GM18508 (cell line): Measurements from ENCODE around the gene CCSER2.
A peak's percentile ranks its signal among the peaks of the same experiment; 100 is the strongest.
"Not testable (repeated sequence)": the region's sequence is repeated elsewhere in the genome, so short reads cannot be mapped to it uniquely, and the experiment has no call there.

Source experiments
- ATAC-seq: cut with Tn5 transposase; IDR thresholded peaks from one replicate; pipeline ENCODE4 v1.9.1; 2021; ENCODE audit warnings: moderate number of reproducible peaks; ENCODE audit not compliant: insufficient read depth, unreplicated experiment

CCSER2 gene

DNA sequence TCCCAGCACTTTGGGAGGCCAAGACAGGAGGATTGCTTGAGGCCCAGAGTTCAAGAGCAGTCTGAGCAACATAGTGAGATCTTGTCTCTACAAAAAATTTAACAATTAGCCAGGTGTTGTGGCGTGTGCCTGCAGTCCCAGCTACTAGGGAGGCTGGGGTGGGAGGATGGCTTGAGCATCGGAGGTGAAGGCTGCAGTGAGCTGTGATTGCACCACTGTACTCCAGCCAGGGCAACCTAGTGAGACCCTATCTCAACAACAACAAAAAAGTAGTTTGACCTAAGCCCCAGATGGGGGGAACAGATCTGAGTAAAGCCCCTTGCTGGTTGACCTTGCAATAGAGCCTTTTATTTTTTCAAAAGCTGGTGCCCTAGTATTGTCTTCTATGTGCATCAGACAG is 15.6 kb upstream of the CCSER2 start:
- ATAC-seq = no peak

DNA sequence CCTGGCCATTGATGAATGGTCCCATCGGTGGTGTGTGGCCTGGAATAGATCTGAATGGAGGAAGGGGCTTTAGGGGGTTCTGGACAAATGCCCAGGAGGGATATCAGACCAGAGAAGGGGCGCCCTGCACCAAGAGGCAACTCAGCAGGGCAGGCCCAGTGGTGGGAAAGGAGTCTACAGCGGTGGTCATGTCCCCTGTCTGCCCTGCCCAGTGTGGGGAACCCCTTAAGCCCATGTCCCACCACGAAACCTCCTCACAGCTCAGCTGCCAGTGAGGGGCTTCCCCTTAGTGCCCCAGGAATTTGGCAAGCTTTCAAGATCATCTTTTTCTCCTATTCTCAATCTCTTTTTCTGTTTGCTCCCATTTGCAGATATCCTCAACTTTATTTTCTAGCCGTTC is 14.1 kb upstream of the CCSER2 start:
- no peak for ATAC-seq

DNA sequence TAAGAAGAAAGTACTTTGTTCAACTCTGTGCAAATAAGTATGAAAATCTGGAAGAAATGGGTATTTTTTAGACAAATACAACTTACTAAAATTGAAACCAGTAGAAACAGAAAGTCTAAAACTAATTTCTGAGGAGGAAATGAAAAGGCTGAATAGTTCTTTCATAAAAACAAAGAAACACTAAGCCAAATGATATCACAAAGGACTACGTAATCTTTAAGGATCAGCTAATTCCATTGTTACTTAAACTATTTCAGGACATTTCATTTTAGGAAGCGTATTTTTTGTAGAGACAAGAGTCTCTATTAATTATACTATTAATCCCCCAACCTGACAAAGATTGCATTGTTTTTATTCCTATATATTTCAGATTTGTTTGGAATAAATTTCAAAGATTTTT is 11.2 kb upstream of the CCSER2 start:
- no peak for ATAC-seq

- no peak for ATAC-seq
Observed at GRCh38 chr10:84321902-84322301, 6.5 kb upstream of the CCSER2 start.

- ATAC-seq = not testable (repeated sequence)
Observed at GRCh38 chr10:84323566-84323965, 4.8 kb upstream of the CCSER2 start.

GRCh38 chr10:84326995-84327394 is 1.4 kb upstream of the CCSER2 start:
- ATAC-seq = not testable (repeated sequence)

DNA sequence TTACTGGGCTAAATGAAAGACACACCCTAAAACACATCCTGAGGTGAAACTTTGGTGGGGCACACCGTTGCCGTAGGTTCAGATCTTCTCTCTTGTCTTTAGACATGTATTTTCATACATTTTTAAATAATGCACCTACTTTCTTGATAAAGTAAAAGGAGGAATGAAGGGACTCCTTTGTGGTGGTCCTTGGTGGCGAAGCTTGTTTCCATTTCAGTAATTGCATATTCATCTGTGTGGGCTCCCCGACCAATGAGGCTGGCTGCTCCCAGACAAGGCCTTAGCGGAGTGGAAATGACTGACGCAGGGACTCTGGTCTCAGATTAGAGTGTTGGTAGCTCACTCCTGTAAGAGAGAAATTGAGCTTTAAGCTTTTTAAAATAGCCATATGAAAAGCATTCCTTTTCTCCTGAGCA is 815 bp downstream of the CCSER2 start:
- ATAC-seq = peak; percentile 18

DNA sequence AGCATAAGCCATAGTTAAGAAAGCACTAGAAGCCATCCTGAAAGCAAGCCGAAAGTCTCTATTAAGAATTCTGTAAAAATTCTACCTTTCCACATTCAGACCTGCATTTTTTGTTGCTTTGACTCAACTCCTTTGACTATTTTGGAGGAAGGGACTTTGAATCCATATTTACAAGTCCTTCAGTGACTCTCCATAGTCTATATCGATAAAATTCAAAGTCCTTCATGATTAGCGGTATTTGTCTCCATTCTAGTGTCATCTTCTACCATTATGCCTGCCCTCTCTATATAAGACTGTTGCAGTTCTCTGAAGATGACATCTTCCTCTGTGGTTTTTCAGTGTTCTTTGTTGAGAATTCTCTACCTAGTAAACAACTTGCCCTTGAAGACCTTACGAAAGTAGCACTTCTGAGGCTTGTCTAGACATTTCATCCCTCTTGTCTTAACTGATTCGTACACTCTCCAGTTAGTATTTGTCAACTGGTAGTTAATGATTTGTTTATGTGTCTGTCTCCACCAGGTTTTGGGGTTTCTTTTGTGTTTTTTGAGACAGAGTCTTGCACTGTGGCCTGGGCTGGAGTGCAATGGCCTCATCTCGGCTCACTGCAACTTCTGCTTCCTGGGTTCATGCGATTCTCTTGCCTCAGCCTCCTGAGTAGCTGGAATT is 1.7 kb downstream of the CCSER2 start:
- peak; percentile 71 for ATAC-seq

DNA sequence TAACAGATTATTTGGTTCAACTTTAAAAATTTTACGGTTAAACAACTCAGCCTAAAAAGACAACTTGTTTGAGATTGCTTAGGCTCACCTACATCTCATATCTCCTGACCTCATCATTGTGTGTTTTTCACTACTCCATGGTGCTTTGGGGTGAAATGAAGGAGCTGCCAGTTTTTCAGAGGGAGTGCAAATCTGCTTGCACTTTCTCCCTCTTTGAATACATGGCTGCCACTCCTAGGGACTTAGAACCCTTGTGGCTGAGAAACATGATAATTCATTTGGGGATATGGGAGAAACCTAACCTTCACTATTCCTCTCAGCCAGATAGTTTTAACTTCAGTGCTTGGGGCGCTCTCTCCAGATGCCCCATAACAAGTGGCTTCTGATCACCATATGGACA is 2.7 kb downstream of the CCSER2 start:
- no peak for ATAC-seq

GRCh38 chr10:84333864-84334451 is 5.6 kb downstream of the CCSER2 start:
- peak; percentile 30 for ATAC-seq

GRCh38 chr10:84334811-84335210 is 6.4 kb downstream of the CCSER2 start:
- no peak for ATAC-seq

- ATAC-seq = no peak
Observed at GRCh38 chr10:84335516-84335915, 7.1 kb downstream of the CCSER2 start.

GRCh38 chr10:84336406-84337090 is 8.2 kb downstream of the CCSER2 start:
- ATAC-seq = no peak

DNA sequence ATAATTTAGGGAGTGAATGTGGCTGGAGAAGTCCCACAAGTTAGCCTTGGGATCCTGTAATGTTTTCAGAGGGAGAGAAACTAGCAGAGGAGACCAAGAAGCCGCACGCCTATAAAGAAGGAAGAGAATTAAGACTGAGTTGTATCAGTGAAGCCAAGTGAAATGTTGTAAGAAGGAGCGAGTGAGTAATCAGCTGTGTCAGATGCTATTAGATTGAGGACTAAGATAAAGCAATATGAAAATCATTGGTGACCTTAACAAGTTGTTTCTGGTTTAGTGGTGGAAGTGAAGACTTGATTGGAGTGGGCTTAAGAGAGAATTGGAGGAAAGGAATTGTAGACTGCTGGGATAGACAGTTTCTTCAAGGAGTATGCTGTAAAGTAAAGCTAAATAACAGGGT is 8.8 kb downstream of the CCSER2 start:
- no peak for ATAC-seq

- no peak for ATAC-seq
Observed at GRCh38 chr10:84339025-84339424, 10.6 kb downstream of the CCSER2 start.

GRCh38 chr10:84340187-84340586 is 11.8 kb downstream of the CCSER2 start:
- no peak for ATAC-seq

- ATAC-seq = no peak
Observed at GRCh38 chr10:84340632-84341537, 12.5 kb downstream of the CCSER2 start.

- no peak for ATAC-seq
Observed at GRCh38 chr10:84341538-84341856, 13.1 kb downstream of the CCSER2 start.

DNA sequence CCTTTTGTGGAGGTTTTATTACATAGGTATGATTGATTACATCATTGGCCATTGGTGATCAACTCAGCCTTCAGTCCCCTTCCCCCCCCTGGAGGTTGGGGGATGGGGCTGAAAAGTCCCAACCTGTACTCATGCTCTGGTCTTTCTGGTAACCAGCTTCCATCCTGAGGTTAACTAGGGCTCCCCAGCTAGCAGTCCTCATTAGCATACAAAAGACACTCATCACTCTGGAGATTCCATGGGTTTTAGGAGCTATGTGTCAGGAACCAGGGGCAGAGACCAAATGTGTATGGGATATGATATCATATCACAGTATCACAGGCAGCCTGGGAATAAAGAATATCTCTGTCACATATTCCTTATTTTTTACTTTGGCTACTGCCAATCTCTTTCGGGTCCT is 13.6 kb downstream of the CCSER2 start:
- ATAC-seq = no peak

DNA sequence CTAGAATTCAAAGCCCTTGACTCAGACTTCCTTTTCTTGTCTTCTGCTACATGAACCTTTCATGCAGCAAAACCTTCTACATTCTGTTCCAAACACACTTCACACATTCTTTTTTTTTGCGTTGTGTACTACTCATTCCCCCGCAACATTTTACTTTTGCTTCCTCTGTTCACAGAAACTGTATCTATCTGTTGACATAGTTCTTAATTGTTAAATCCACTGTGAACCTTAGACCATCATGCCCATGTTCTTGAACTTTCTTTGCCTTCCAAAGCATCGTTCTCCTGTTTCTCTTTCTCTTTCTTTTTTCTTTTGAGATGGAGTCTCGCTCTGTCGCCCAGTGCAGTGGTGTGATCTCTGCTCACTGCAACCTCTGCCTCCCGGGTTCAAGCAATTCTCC is 14.2 kb downstream of the CCSER2 start:
- ATAC-seq = no peak

DNA sequence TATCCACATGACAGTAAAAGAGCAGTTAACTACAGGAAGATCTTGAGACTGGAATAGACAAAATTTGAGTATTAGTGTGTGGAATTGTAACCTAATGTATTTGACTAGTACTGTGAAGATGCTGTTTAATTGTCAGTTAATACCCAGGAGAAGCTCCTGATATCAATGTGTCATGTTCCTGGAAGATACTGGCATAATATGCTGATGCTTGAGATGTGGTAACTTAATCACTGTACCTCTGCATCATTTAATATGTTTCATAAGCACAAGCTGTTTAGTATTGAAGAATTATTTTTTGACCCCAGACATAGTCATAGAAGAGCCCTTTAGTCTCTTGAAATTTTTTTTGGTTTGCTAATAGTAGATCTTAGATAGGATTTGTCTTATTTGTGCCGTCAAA is 15.4 kb downstream of the CCSER2 start:
- no peak for ATAC-seq
